ENCODE results near the gene TMCC3. TPM values are rescaled to one million over a fixed set of nuclear protein-coding genes. Genes with fewer than 3 reads are reported as not detected.

The TMCC3 gene
- total and polyA plus RNA-seq, 9 of the 15 experiments (the other 6 are each of a cell fraction or from before 2014, with no cell fraction given): not detected

- ChIA-PET POLR2A (no interaction called here), CTCF (ENCODE audit: low intra/inter-chr PET ratio) (no interaction called here)
- intact Hi-C loops (cut with micrococcal nuclease) (no loop called here), in situ Hi-C loops (cut with MboI) (no loop called here)
- Histone ChIP-seq H3K36me3 (ENCODE audit: control insufficient read depth, insufficient read depth, low read length) (no peaks in the 10 kb centered on the region), H3K4me2 (ENCODE audit: insufficient read depth, low read length) (no peak overlapping the region), H3K27me3 (ENCODE audit: control insufficient read depth in 2 of 2, insufficient read depth in 2 of 2, low read length in 2 of 2) (peaks cover 6 to 15% of the 10 kb centered on the region in 2 experiments), H3K4me1 (replicated peaks in 1 of 2; ENCODE audit: control insufficient read depth in 2 of 2, insufficient read depth in 2 of 2, low read length in 2 of 2) (no peaks in the 10 kb centered on the region), H4K20me1 (replicated peaks; ENCODE audit: control insufficient read depth, insufficient read depth, low read length) (no peaks in the 10 kb centered on the region), H3K9me3 (replicated peaks; ENCODE audit: control insufficient read depth, insufficient read depth, low read depth, low read length) (no peaks in the 10 kb centered on the region), H3K9me1 (ENCODE audit: control insufficient read depth, insufficient read depth, low read length) (no peaks in the 10 kb centered on the region), H3K27ac (ENCODE audit: extremely low read depth, low read depth, low read length) (no peak overlapping the region), H2AFZ (ENCODE audit: low read depth, low read length) (no peak overlapping the region), H3K4me3 (no peak overlapping the region), H3K79me2 (ENCODE audit: control insufficient read depth, insufficient read depth, low read length) (no peaks in the 10 kb centered on the region), H3K9ac (ENCODE audit: insufficient read depth in 1 of 2, low read depth in 2 of 2, low read length in 2 of 2) (no peak overlapping the region)
- WGBS (ENCODE audit: insufficient coverage, low coverage, missing lambda C conversion rate): 0% methylated on average over 1 of the region's 1 CpG
- DNase-seq (ENCODE audit: extremely low read depth in 1 of 4, low spot score in 3 of 4) (no peak), FAIRE-seq (no peak), ATAC-seq (no peak)
- no TSS peak for BruUV-seq (replicated peaks)
- TF ChIP-seq ARID3B (CRISPR knock-in tag; IDR thresholded peaks at IDR 0.05; ENCODE audit: borderline replicate concordance) (no peak), SMARCA5 (IDR thresholded peaks at IDR 0.05) (no peak), ETS1 (conservative IDR thresholded peaks at IDR 0.05; ENCODE audit: control insufficient read depth, low read depth, low read length) (no peak), NCOA2 (IDR thresholded peaks at IDR 0.05; ENCODE audit: partially characterized antibody in 2 of 2) (no peak), GABPB1 (CRISPR knock-in tag; IDR thresholded peaks at IDR 0.05) (no peak), ZNF274 (IDR thresholded peaks at IDR 0.05; ENCODE audit: borderline replicate concordance, low read depth, low read length) (no peak), POU5F1 (IDR thresholded peaks at IDR 0.05; ENCODE audit: borderline replicate concordance, low read depth, low read length, partially characterized antibody) (no peak), THAP12 (CRISPR knock-in tag; IDR thresholded peaks at IDR 0.05) (no peak), HDGF (IDR thresholded peaks at IDR 0.05) (no peak), FUS (optimal IDR thresholded peaks at IDR 0.05; ENCODE audit: low read depth, low read length) (no peak), ZNF121 (CRISPR knock-in tag; conservative IDR thresholded peaks at IDR 0.05) (no peak), L3MBTL2 (IDR thresholded peaks at IDR 0.05) (no peak), CREB5 (CRISPR knock-in tag; IDR thresholded peaks at IDR 0.05) (no peak)
These were observed 11.8 kb downstream of the TMCC3 start for GRCh38 chr12:94638521-94638920.

Data from K562 (cell line).